Stomach (tissue), 9 donors: ENCODE results near the gene CRYAA. TPM values are rescaled to one million over a fixed set of nuclear protein-coding genes. Genes with fewer than 3 reads are reported as not detected.
A peak's percentile ranks its signal among the peaks of the same experiment; 100 is the strongest.

Experiments
- DNase-seq, 2 donors: peaks; one replicate each; pipeline versions ENCODE4 v3.0.0 to v3.0.0-alpha.2; 2013 to 2019
- H3K27ac ChIP-seq, 5 donors: fragments of 200-600 bp in 4 of 5; sonication (generic) in 4 of 5; one replicate each; pipeline ENCODE4 v1.5.1; 2013 to 2019; ENCODE audit warnings: mild to moderate bottlenecking in 1 of 5, moderate library complexity in 1 of 5
- H3K27me3 ChIP-seq, 3 donors: fragments of 200-600 bp; sonication (generic); one replicate each; pipeline ENCODE4 v1.5.1; 2017 to 2019; ENCODE audit warnings: mixed run types in 1 of 3
- H3K36me3 ChIP-seq, 4 donors: fragments of 200-600 bp; sonication (generic); 1 replicate in 3 of 4; 2 replicates in 1 of 4; pipeline ENCODE4 v1.5.1; 2016 to 2019
- H3K4me1 ChIP-seq, 4 donors: fragments of 200-600 bp; sonication (generic); one replicate each; pipeline ENCODE4 v1.5.1; 2016 to 2019
- H3K4me3 ChIP-seq, 4 donors: fragments of 200-600 bp; sonication (generic) in 3 of 4; one replicate each; pipeline ENCODE4 v1.5.1; 2016 to 2019; ENCODE audit warnings: mild to moderate bottlenecking in 1 of 4
- H3K9me3 ChIP-seq, 4 donors: fragments of 200-600 bp; sonication (generic); one replicate each; pipeline ENCODE4 v1.5.1; 2016 to 2019
- EP300 ChIP-seq: sonication (generic); formaldehyde crosslinking; IDR thresholded peaks from one replicate; pipeline ENCODE4 v1.6.1; 2017; ENCODE audit warnings: antibody characterized with exemption
- POLR2A ChIP-seq, 4 donors: fragments of 450-650 bp; IDR thresholded peaks; one replicate each; pipeline ENCODE4 v1.6.1; 2016; ENCODE audit warnings: antibody characterized with exemption in 4 of 4, control low read depth in 2 of 4, mild to moderate bottlenecking in 1 of 4, moderate library complexity in 1 of 4
- POLR2AphosphoS5 ChIP-seq, 3 donors: sonication (generic); formaldehyde crosslinking; IDR thresholded peaks; one replicate each; pipeline ENCODE4 v1.6.1; 2016; ENCODE audit warnings: antibody characterized with exemption in 3 of 3
- WGBS, 5 donors: extraction: QIAGEN DNeasy Blood & Tissue Kit in 3 of 5; methylation state at CpG; one replicate each; pipeline versions ENCODE4 v1.1.5 to v1.1.7; 2013 to 2018; 5-methylcytosine and 5-hydroxymethylcytosine counted together
- intact Hi-C: fragments of 100-400 bp; cut with DNase I; formaldehyde crosslinking; loops from one replicate; pipeline ENCODE4 v1.15.1; 2023; ENCODE audit warnings: low total_unique reads
- polyA plus RNA-seq, 3 donors: library from polyadenylated mRNA; stranded (reverse); fragments of 200-250 nt; gene quantifications; one replicate each; pipeline ENCODE4 v1.2.3, GENCODE V29; 2013
- total RNA-seq, 5 donors: library from RNA; depleted of rRNA; stranded (reverse); fragments of >200 nt; gene quantifications; one replicate each; pipeline versions ENCODE4 v1.1.0 to v1.2.3, GENCODE V29; 2014 to 2016
- TF ChIP-seq, protein P1 (sequence below), 7 experiments: fragments of 450-650 bp in 4 of 7; fragments of 200-600 bp in 3 of 7; sonication (generic) in 3 of 7; IDR thresholded peaks; one replicate each; pipeline ENCODE4 v1.5.1; 2016 to 2019; ENCODE audit warnings: antibody characterized with exemption in 7 of 7, control low read depth in 2 of 7, mild to moderate bottlenecking in 1 of 7
- donor health status: healthy with polysubstance abuse.
- donor health status: Bipolar disorder and iron deficiency.
- donor health status: healthy.

CRYAA gene
- total and polyA plus RNA-seq, 8 donors: not detected

DNA sequence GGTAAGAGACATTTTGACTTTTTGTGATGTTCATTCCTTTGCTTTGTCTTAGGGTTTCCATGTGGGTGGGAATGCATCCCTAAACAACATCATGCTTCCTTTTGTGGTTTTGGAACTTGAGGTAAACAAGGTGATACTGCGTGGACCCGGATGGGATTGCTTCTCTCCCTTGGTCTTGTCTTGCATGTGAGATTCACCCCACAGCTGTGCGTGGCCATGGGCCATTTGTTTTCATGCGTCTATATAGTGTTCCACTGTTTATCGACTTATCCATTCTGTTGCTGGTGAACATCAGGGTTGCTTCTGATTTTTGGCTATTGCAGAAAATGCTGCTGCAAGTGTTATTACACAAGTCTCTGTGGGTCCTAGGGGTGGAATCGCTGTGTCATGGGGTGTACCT, 21.1 kb downstream of the CRYAA start:
- TF ChIP-seq EP300 (no peak), POLR2AphosphoS5 (IDR thresholded peaks at IDR 0.05) (no peak), POLR2A (IDR thresholded peaks at IDR 0.05) (no peak)
- TF ChIP-seq, protein P1, sequence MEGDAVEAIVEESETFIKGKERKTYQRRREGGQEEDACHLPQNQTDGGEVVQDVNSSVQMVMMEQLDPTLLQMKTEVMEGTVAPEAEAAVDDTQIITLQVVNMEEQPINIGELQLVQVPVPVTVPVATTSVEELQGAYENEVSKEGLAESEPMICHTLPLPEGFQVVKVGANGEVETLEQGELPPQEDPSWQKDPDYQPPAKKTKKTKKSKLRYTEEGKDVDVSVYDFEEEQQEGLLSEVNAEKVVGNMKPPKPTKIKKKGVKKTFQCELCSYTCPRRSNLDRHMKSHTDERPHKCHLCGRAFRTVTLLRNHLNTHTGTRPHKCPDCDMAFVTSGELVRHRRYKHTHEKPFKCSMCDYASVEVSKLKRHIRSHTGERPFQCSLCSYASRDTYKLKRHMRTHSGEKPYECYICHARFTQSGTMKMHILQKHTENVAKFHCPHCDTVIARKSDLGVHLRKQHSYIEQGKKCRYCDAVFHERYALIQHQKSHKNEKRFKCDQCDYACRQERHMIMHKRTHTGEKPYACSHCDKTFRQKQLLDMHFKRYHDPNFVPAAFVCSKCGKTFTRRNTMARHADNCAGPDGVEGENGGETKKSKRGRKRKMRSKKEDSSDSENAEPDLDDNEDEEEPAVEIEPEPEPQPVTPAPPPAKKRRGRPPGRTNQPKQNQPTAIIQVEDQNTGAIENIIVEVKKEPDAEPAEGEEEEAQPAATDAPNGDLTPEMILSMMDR (IDR thresholded peaks at IDR 0.05): no peak
- DNase-seq: peak in 1 of 2 donors; percentile 0

DNA sequence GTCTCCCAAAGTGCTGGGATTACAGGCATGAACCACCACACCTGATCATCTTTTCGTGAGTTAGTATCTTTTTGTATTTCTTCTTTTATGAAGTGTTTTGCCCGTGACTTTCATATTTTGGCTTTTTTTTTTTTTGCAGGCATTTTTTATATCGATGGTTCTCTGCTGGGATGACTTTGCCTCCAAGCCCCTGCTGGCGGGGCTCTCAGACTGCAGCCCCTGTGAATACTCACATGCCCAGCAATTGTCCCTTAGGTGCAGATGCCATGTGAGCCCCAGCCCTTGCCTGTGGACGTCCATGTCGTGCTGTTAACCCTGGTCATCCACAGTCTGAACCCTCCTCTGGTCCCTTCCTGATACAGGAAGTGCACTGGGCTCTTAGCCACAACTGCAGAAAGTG, 21.7 kb downstream of the CRYAA start:
- no peaks in the 10 kb centered on the region for H3K9me3 ChIP-seq
- no peaks in the 10 kb centered on the region for H3K36me3 ChIP-seq
- TF ChIP-seq, protein P1 (IDR thresholded peaks at IDR 0.05): no peak
- TF ChIP-seq POLR2AphosphoS5 (IDR thresholded peaks at IDR 0.05) (no peak), POLR2A (IDR thresholded peaks at IDR 0.05) (no peak), EP300 (no peak)
- no peak overlapping the region for H3K4me3 ChIP-seq
- peak in 1 of 2 donors; percentile 1 for DNase-seq
- peaks cover 0 to 13% (median 8%) of the 10 kb centered on the region in 4 donors for H3K4me1 ChIP-seq
- no peak overlapping the region for H3K27ac ChIP-seq
- peaks cover 0 to 31% (median 0%) of the 10 kb centered on the region in 3 donors for H3K27me3 ChIP-seq
- WGBS, 5 donors: 83 to 87% (median 86%) methylated on average over 6 of the region's 6 CpGs
- intact Hi-C loops: no loop called here

More for the DNA sequence above, 21.1 kb downstream of the CRYAA start:
- Histone ChIP-seq H3K27me3 (peaks cover 0 to 27% (median 0%) of the 10 kb centered on the region in 3 donors), H3K36me3 (no peaks in the 10 kb centered on the region), H3K27ac (no peak overlapping the region), H3K9me3 (no peaks in the 10 kb centered on the region), H3K4me3 (no peak overlapping the region), H3K4me1 (peaks cover 0 to 7% (median 6%) of the 10 kb centered on the region in 4 donors)
- WGBS, 5 donors: 84 to 97% (median 92%) methylated on average over 6 of the region's 6 CpGs
- intact Hi-C loops: no loop called here

DNA sequence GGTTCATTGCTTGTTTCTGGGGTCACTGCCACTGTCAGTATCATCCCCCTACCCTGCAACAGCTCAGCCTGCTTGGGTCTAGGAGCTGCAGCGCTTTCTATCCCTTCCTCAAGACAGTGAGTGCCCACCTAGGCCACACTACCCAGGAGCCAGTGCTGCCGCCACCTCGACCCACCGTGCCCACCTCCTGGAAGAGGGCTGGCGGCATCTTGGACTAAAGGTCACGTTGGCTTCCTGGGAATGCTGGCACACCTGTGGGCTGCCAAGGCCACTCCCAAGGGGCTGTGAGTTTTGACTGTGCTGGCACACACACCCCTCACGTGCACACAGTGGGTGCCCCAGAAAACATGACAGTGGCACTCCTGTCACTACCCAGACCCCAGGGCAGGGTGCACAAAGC, 22.1 kb downstream of the CRYAA start:
- Histone ChIP-seq H3K27ac (no peak overlapping the region), H3K36me3 (no peaks in the 10 kb centered on the region), H3K4me1 (peaks cover 3 to 16% (median 12%) of the 10 kb centered on the region in 4 donors), H3K4me3 (no peak overlapping the region), H3K27me3 (peaks cover 0 to 35% (median 0%) of the 10 kb centered on the region in 3 donors), H3K9me3 (no peaks in the 10 kb centered on the region)
- 74 to 87% (median 80%) methylated on average over 7 of the region's 7 CpGs for WGBS, 5 donors
- TF ChIP-seq, protein P1 (IDR thresholded peaks at IDR 0.05): no peak
- no peak for TF ChIP-seq POLR2A (IDR thresholded peaks at IDR 0.05)
- TF ChIP-seq EP300: no peak
- no peak for TF ChIP-seq POLR2AphosphoS5 (IDR thresholded peaks at IDR 0.05)
- intact Hi-C loops: no loop called here
- no peak for DNase-seq

DNA sequence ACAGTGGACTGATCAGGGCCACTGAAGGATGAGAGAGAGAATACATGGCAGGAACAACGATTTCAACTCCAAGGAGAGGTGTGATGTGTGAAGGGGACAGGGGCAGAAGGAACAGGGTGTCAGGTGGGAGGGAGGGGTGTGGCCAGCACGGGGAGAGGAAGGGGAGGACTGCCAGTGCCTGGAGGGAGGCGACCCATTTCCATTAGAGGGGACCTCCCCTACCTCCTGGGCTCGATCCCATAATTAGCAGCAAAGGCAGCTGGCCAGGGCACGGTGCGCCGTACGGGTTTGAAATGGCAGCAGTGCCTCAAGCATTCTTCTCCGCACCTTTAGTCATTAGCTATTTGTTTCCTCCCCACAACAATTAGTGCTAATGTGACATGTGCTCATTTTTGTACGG, 22.7 kb downstream of the CRYAA start:
- H3K27ac ChIP-seq: no peak overlapping the region
- no peaks in the 10 kb centered on the region for H3K9me3 ChIP-seq
- intact Hi-C loops: no loop called here
- no peak overlapping the region for H3K4me3 ChIP-seq
- peaks cover 0 to 38% (median 0%) of the 10 kb centered on the region in 3 donors for H3K27me3 ChIP-seq
- peaks cover 9 to 20% (median 17%) of the 10 kb centered on the region in 4 donors for H3K4me1 ChIP-seq
- WGBS, 5 donors: 73 to 80% (median 78%) methylated on average over 10 of the region's 10 CpGs
- no peak for TF ChIP-seq POLR2AphosphoS5 (IDR thresholded peaks at IDR 0.05)
- TF ChIP-seq POLR2A (IDR thresholded peaks at IDR 0.05): no peak
- TF ChIP-seq, protein P1 (IDR thresholded peaks at IDR 0.05): no peak
- no peak for DNase-seq
- no peaks in the 10 kb centered on the region for H3K36me3 ChIP-seq
